Rectal smooth muscle tissue (tissue), 1 donor: Measurements from ENCODE around the gene ADGRD1.

Experiments used
- H3K27ac ChIP-seq: one replicate; pipeline ENCODE4 v1.7.0; 2013; ENCODE audit warnings: low read depth, low read length, inconsistent platforms
- H3K27me3 ChIP-seq: one replicate; pipeline ENCODE4 v1.7.0; 2013; ENCODE audit warnings: low read length; ENCODE audit not compliant: control insufficient read depth, insufficient read depth
- H3K36me3 ChIP-seq: one replicate; pipeline ENCODE4 v1.7.0; 2013; ENCODE audit warnings: low read length; ENCODE audit not compliant: control insufficient read depth, insufficient read depth
- H3K4me1 ChIP-seq: one replicate; pipeline ENCODE4 v1.7.0; 2013; ENCODE audit warnings: low read length; ENCODE audit not compliant: control insufficient read depth, insufficient read depth
- H3K4me3 ChIP-seq: one replicate; pipeline ENCODE4 v1.7.0; 2013; ENCODE audit warnings: low read length
- H3K9ac ChIP-seq: one replicate; pipeline ENCODE4 v1.7.0; 2013; ENCODE audit warnings: low read length

Gene ADGRD1

DNA sequence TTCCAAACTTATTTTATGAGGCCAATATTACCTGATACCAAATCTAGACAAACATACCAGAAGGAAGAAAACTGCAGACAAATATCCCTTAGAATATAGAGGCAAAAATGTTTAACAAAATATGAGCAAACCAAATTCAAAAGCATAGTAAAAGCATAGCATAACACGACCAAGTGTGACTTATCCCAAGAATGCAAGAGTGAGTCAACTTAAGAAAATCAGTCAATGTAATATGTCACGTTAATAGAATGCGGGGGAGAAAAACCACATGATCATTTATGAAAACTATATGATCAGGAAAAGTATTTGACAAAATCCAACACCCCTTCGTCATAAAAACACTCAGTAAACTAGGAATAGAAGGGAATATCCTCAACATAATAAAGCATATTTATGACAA, 217.3 kb downstream of the ADGRD1 start:
- no peaks in the 10 kb centered on the region for H3K4me1 ChIP-seq

GRCh38 chr12:131174901-131175300, 221.2 kb downstream of the ADGRD1 start:
- Histone ChIP-seq H3K27ac (no peak overlapping the region), H3K36me3 (no peaks in the 10 kb centered on the region), H3K4me1 (no peaks in the 10 kb centered on the region), H3K4me3 (no peak overlapping the region), H3K27me3 (no peaks in the 10 kb centered on the region), H3K9ac (no peak overlapping the region)

More for the DNA sequence above, 217.3 kb downstream of the ADGRD1 start:
- Histone ChIP-seq H3K27ac (no peak overlapping the region), H3K27me3 (no peaks in the 10 kb centered on the region), H3K9ac (no peak overlapping the region), H3K4me3 (no peak overlapping the region), H3K36me3 (no peaks in the 10 kb centered on the region)

GRCh38 chr12:131176266-131176665, 222.6 kb downstream of the ADGRD1 start:
- Histone ChIP-seq H3K9ac (no peak overlapping the region), H3K4me3 (no peak overlapping the region), H3K36me3 (no peaks in the 10 kb centered on the region), H3K27me3 (no peaks in the 10 kb centered on the region), H3K4me1 (no peaks in the 10 kb centered on the region), H3K27ac (no peak overlapping the region)

GRCh38 chr12:131176926-131177325, 223.2 kb downstream of the ADGRD1 start:
- Histone ChIP-seq H3K27ac (no peak overlapping the region), H3K9ac (no peak overlapping the region), H3K36me3 (no peaks in the 10 kb centered on the region), H3K27me3 (no peaks in the 10 kb centered on the region), H3K4me1 (no peaks in the 10 kb centered on the region), H3K4me3 (no peak overlapping the region)

DNA sequence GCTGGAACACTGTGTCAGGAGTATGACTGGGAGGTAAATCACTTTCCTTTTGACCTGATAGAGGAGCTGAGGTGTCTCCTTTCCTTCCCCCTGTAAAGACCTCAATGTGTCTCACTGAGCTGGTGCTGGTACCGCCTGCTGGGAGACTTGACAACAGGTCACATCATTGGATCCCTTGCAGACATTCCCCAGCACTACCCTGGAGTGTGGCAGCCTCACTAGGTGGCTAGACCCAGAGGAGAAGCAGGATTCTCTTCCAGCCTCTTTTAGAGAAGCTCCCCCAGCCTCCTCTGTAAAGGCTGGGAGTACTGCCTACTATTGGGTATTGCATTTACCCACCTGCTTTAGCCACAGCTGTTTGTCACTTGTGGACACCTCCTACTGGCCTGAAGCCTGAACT, 223.9 kb downstream of the ADGRD1 start:
- Histone ChIP-seq H3K36me3 (no peaks in the 10 kb centered on the region), H3K4me3 (no peak overlapping the region), H3K9ac (no peak overlapping the region), H3K27ac (no peak overlapping the region), H3K27me3 (no peaks in the 10 kb centered on the region), H3K4me1 (no peaks in the 10 kb centered on the region)

DNA sequence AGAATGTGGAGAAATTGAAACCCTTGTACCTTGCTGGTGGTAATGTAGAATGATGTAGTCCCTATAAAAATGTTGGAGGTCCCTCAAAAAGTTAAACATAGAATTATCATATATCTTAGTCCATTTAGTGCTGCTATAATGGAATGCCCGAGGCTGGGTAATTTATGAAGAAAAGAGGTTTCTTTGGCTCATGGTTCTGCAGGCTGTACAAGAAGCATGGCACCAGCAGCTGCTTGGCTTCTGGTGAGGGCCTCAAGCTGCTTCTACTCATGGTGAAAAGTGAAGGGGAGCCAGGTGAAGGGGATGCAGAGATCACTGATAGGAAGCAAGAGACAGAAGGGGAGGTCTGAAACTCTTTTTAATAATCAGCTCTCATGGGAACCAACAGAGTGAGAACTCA, 233.9 kb downstream of the ADGRD1 start:
- Histone ChIP-seq H3K27ac (no peak overlapping the region), H3K9ac (no peak overlapping the region), H3K36me3 (no peaks in the 10 kb centered on the region), H3K4me1 (no peaks in the 10 kb centered on the region), H3K4me3 (no peak overlapping the region), H3K27me3 (no peaks in the 10 kb centered on the region)

DNA sequence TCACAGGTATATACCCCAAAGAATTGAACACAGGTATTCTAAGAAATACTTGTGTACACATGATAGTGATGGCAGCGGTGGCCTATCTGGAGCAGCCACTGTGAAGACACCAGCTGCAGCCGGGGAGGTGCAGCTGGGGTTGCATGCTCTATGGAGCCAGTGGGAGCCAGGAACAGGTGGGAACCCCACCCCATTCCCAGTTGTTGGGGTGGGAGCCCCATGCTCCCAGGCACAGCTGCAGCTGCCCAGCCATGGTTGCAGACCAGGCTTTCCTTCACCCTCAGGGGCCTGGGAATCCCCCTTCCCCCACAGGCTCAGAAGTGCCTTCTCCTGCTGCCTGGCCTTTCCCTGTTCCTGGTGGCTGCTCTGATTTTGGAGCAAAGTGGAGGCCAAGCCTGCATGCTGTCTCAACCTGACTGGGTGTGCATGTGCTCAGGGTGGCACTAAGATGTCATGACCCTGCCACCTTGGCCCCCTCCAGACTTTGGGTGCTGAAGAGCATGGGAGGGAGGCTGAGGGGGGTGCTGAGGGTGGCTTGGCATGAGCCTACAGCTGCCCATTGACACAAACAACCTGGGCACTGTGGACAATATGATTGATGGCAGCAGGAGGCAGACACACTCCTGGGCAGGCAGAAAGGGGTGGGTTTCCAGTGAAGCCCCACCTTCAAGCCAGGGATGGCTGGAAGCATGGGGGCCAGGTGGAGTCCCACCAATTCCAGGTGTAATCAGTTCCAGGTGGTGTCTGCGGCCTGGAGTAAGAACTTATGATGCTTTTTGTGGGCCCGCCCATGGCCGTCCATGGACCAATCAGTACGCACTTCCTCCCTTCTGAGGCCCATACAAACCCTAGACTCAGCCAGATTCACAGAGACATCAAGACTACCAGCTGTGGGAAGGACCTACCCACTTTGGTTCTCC, 234.7 kb downstream of the ADGRD1 start:
- H3K4me1 ChIP-seq, result no peaks in the 10 kb centered on the region
- H3K4me3 ChIP-seq, result no peak overlapping the region
- H3K27me3 ChIP-seq, result no peaks in the 10 kb centered on the region
- no peak overlapping the region for H3K9ac ChIP-seq
- no peaks in the 10 kb centered on the region for H3K36me3 ChIP-seq
- H3K27ac ChIP-seq, result no peak overlapping the region

DNA sequence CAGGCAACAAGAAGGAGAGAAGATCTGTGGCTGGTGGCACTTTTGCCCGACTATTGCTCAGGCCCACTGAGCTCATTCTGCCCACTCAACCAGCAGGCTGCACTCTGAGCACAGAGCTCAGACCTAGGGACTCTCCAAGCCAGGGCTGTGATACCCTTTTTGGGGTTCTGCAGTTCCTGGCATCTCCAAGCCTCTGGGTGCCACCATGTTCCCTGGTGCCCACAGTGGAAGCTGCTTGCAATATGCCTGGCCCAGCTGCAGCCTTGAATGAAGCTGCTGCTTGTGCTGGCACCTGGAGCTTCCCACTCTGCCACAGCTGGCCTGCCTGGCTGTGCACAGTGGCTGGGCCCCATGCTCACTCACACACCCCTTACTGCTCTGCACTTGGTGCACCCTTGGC, 236.1 kb downstream of the ADGRD1 start:
- no peak overlapping the region for H3K9ac ChIP-seq
- H3K27ac ChIP-seq, result no peak overlapping the region
- no peak overlapping the region for H3K4me3 ChIP-seq
- H3K4me1 ChIP-seq, result no peaks in the 10 kb centered on the region
- H3K27me3 ChIP-seq, result no peaks in the 10 kb centered on the region
- no peaks in the 10 kb centered on the region for H3K36me3 ChIP-seq

GRCh38 chr12:131190965-131191364, 237.3 kb downstream of the ADGRD1 start:
- H3K4me3 ChIP-seq, result no peak overlapping the region
- no peaks in the 10 kb centered on the region for H3K36me3 ChIP-seq
- no peak overlapping the region for H3K9ac ChIP-seq
- no peak overlapping the region for H3K27ac ChIP-seq
- no peaks in the 10 kb centered on the region for H3K27me3 ChIP-seq
- no peaks in the 10 kb centered on the region for H3K4me1 ChIP-seq
